Ecto neural progenitor cell (in vitro differentiated cells): ENCODE measurements around the gene VRK3.
"Not testable (repeated sequence)": the region's sequence is repeated elsewhere in the genome, so short reads cannot be mapped to it uniquely, and the experiment has no call there.

Experiments used
- DNase-seq: peaks from one replicate; pipeline ENCODE4 v3.0.0-alpha.2; 2018; ENCODE audit warnings: low spot score

VRK3 gene

GRCh38 chr19:49954933-49955332 lies 70.2 kb downstream of the VRK3 start:
- no peak for DNase-seq

GRCh38 chr19:49954092-49954829 lies 70.9 kb downstream of the VRK3 start:
- DNase-seq, result no peak

GRCh38 chr19:49953416-49953815 lies 71.8 kb downstream of the VRK3 start:
- no peak for DNase-seq

GRCh38 chr19:49952906-49953305 lies 72.3 kb downstream of the VRK3 start:
- DNase-seq, result no peak

- DNase-seq, result no peak
These were observed 72.7 kb downstream of the VRK3 start for GRCh38 chr19:49952479-49952836.

- no peak for DNase-seq
These were observed 73.2 kb downstream of the VRK3 start for GRCh38 chr19:49951806-49952478.

GRCh38 chr19:49950956-49951526 lies 74.1 kb downstream of the VRK3 start:
- no peak for DNase-seq

GRCh38 chr19:49950590-49950948 lies 74.6 kb downstream of the VRK3 start:
- no peak for DNase-seq

GRCh38 chr19:49949742-49950589 lies 75.2 kb downstream of the VRK3 start:
- DNase-seq, result no peak

GRCh38 chr19:49946415-49946814 lies 78.8 kb downstream of the VRK3 start:
- DNase-seq, result no peak

- not testable (repeated sequence) for DNase-seq
These were observed 80.6 kb downstream of the VRK3 start for GRCh38 chr19:49944567-49944966.

- no peak for DNase-seq
These were observed 84.7 kb downstream of the VRK3 start for GRCh38 chr19:49940482-49940791.

GRCh38 chr19:49939721-49940481 lies 85.3 kb downstream of the VRK3 start:
- no peak for DNase-seq

- no peak for DNase-seq
These were observed 86.5 kb downstream of the VRK3 start for GRCh38 chr19:49938662-49939061.

- DNase-seq, result peak; percentile 91
These were observed 87.3 kb downstream of the VRK3 start for GRCh38 chr19:49937750-49938381.

- DNase-seq, result no peak
These were observed 88.6 kb downstream of the VRK3 start for GRCh38 chr19:49936549-49936948.

GRCh38 chr19:49933643-49934042 lies 91.5 kb downstream of the VRK3 start:
- DNase-seq, result no peak

GRCh38 chr19:49932731-49933131 lies 92.4 kb downstream of the VRK3 start:
- DNase-seq, result no peak

GRCh38 chr19:49932041-49932451 lies 93.1 kb downstream of the VRK3 start:
- no peak for DNase-seq

- no peak for DNase-seq
These were observed 93.7 kb downstream of the VRK3 start for GRCh38 chr19:49931293-49932040.
